Measurements from ENCODE around the gene ARL17B.
"Not testable (repeated sequence)": the region's sequence is repeated elsewhere in the genome, so short reads cannot be mapped to it uniquely, and the experiment has no call there.

- TF ChIP-seq CTCF (IDR thresholded peaks at IDR 0.05 in 2 of 3, conservative IDR thresholded peaks at IDR 0.05 in 1 of 3; ENCODE audit: borderline replicate concordance in 1 of 3, insufficient read depth in 1 of 3, low read depth in 2 of 3, low read length in 2 of 3); POLR2AphosphoS5 (IDR thresholded peaks at IDR 0.05; ENCODE audit: low read depth, low read length); POLR2A (IDR thresholded peaks at IDR 0.05; ENCODE audit: borderline replicate concordance, extremely low read depth, insufficient read depth, insufficient read length); EZH2 (IDR thresholded peaks at IDR 0.05); ZNF274 (IDR thresholded peaks at IDR 0.05; ENCODE audit: low read depth, low read length); ATF3 (IDR thresholded peaks at IDR 0.05); EZH2phosphoT487 (IDR thresholded peaks at IDR 0.05; ENCODE audit: borderline replicate concordance); RAD21 (IDR thresholded peaks at IDR 0.05; ENCODE audit: low read depth); MAX (IDR thresholded peaks at IDR 0.05): not testable (repeated sequence)
Observed at GRCh38 chr17:46341220-46341619, 20.3 kb downstream of the ARL17B start.
